DOHH2 (cell line): Measurements from ENCODE around the gene TAS2R1.

Experiments used
- H3F3A ChIP-seq: fragments of 200-600 bp; sonication (generic), shearing (Covaris generic); 2 replicates; pipeline ENCODE4 v1.6.0; 2016; ENCODE audit warnings: antibody characterized with exemption, mild to moderate bottlenecking; ENCODE audit not compliant: control insufficient read depth, insufficient read depth
- H3K27ac ChIP-seq: fragments of 200-600 bp; sonication (generic); 2 replicates; pipeline ENCODE4 v1.5.1; 2014; ENCODE audit warnings: low read depth, mild to moderate bottlenecking, low read length, moderate library complexity
- H3K27me3 ChIP-seq: fragments of 200-600 bp; sonication (generic); 2 replicates; pipeline ENCODE4 v1.6.1; 2014; ENCODE audit warnings: mild to moderate bottlenecking, low read length, mixed read lengths; ENCODE audit not compliant: control insufficient read depth
- H3K36me3 ChIP-seq: fragments of 200-600 bp; sonication (generic); 2 replicates; pipeline ENCODE4 v1.6.1; 2014; ENCODE audit warnings: mild to moderate bottlenecking, low read length, moderate library complexity, mixed read lengths; ENCODE audit not compliant: control insufficient read depth
- H3K4me1 ChIP-seq: fragments of 200-600 bp; sonication (generic); 2 replicates; pipeline ENCODE4 v1.6.1; 2014; ENCODE audit warnings: mild to moderate bottlenecking, low read length, mixed read lengths; ENCODE audit not compliant: control insufficient read depth
- H3K4me2 ChIP-seq: fragments of 200-600 bp; sonication (generic); 2 replicates; pipeline ENCODE4 v1.6.0; 2014; ENCODE audit warnings: mild to moderate bottlenecking, low read length, moderate library complexity
- H3K4me3 ChIP-seq: fragments of 200-600 bp; sonication (generic); 2 replicates; pipeline ENCODE4 v1.5.1; 2014; ENCODE audit warnings: mild to moderate bottlenecking, low read length, mixed read lengths
- H3K79me2 ChIP-seq: fragments of 200-600 bp; sonication (generic); 2 replicates; pipeline ENCODE4 v1.6.1; 2014; ENCODE audit warnings: mild to moderate bottlenecking, low read length, mixed read lengths; ENCODE audit not compliant: control insufficient read depth
- H3K9me2 ChIP-seq: fragments of 200-600 bp; sonication (generic); replicated peaks from 2 replicates; pipeline ENCODE4 v1.6.1; 2014; ENCODE audit warnings: mild to moderate bottlenecking, low read length, mixed read lengths; ENCODE audit not compliant: control insufficient read depth
- H3K9me3 ChIP-seq: fragments of 200-600 bp; sonication (generic); 2 replicates; pipeline ENCODE4 v1.6.1; 2014; ENCODE audit warnings: antibody characterized with exemption, low read length, mixed read lengths; ENCODE audit not compliant: control insufficient read depth, insufficient read depth
- H4K20me1 ChIP-seq: fragments of 200-600 bp; sonication (generic); 2 replicates; pipeline ENCODE4 v1.6.0; 2014; ENCODE audit warnings: low read depth, mild to moderate bottlenecking, antibody characterized with exemption, low read length, moderate library complexity; ENCODE audit not compliant: control insufficient read depth, insufficient read depth
- CTCF ChIP-seq: fragments of 200-600 bp; sonication (generic); IDR thresholded peaks from one replicate; pipeline ENCODE4 v1.5.1; 2014; ENCODE audit warnings: antibody characterized with exemption, mild to moderate bottlenecking, low read depth, low read length; ENCODE audit not compliant: poor library complexity, severe bottlenecking
- EZH2phosphoT487 ChIP-seq: fragments of 200-600 bp; sonication (generic); IDR thresholded peaks from 2 replicates; pipeline ENCODE4 v1.6.1; 2017; ENCODE audit warnings: borderline replicate concordance, mild to moderate bottlenecking, antibody characterized with exemption, low read length, moderate library complexity, mixed read lengths

Gene TAS2R1

GRCh38 chr5:9653811-9654210 lies 23.7 kb upstream of the TAS2R1 start:
- H3K4me1 ChIP-seq: no peaks in the 10 kb centered on the region
- H3K4me3 ChIP-seq: no peak overlapping the region
- no peaks in the 10 kb centered on the region for H3K9me3 ChIP-seq
- no peaks in the 10 kb centered on the region for H3K9me2 ChIP-seq
- H3K36me3 ChIP-seq: no peaks in the 10 kb centered on the region
- TF ChIP-seq EZH2phosphoT487 (no peak), CTCF (no peak)
- no peaks in the 10 kb centered on the region for H3K27me3 ChIP-seq
- no peaks in the 10 kb centered on the region for H3F3A ChIP-seq
- no peaks in the 10 kb centered on the region for H3K79me2 ChIP-seq
- H3K4me2 ChIP-seq: no peak overlapping the region
- H4K20me1 ChIP-seq: no peaks in the 10 kb centered on the region
- no peak overlapping the region for H3K27ac ChIP-seq

GRCh38 chr5:9653061-9653460 lies 22.9 kb upstream of the TAS2R1 start:
- Histone ChIP-seq H3K4me1 (no peaks in the 10 kb centered on the region), H3K79me2 (no peaks in the 10 kb centered on the region), H3K4me2 (no peak overlapping the region), H3F3A (no peaks in the 10 kb centered on the region), H3K36me3 (no peaks in the 10 kb centered on the region), H4K20me1 (no peaks in the 10 kb centered on the region), H3K9me3 (no peaks in the 10 kb centered on the region), H3K9me2 (no peaks in the 10 kb centered on the region), H3K27ac (no peak overlapping the region), H3K27me3 (no peaks in the 10 kb centered on the region), H3K4me3 (no peak overlapping the region)
- TF ChIP-seq EZH2phosphoT487: no peak
- no peak for TF ChIP-seq CTCF

GRCh38 chr5:9652295-9652694 lies 22.1 kb upstream of the TAS2R1 start:
- no peaks in the 10 kb centered on the region for H3K9me3 ChIP-seq
- no peak for TF ChIP-seq CTCF
- TF ChIP-seq EZH2phosphoT487: no peak
- H3K36me3 ChIP-seq: no peaks in the 10 kb centered on the region
- no peaks in the 10 kb centered on the region for H4K20me1 ChIP-seq
- H3K27me3 ChIP-seq: no peaks in the 10 kb centered on the region
- H3K4me2 ChIP-seq: no peak overlapping the region
- no peaks in the 10 kb centered on the region for H3K79me2 ChIP-seq
- no peaks in the 10 kb centered on the region for H3K4me1 ChIP-seq
- no peaks in the 10 kb centered on the region for H3K9me2 ChIP-seq
- no peak overlapping the region for H3K27ac ChIP-seq
- H3K4me3 ChIP-seq: no peak overlapping the region
- no peaks in the 10 kb centered on the region for H3F3A ChIP-seq

- no peaks in the 10 kb centered on the region for H4K20me1 ChIP-seq
- no peaks in the 10 kb centered on the region for H3K36me3 ChIP-seq
- no peak overlapping the region for H3K4me3 ChIP-seq
- H3K27ac ChIP-seq: no peak overlapping the region
- no peaks in the 10 kb centered on the region for H3F3A ChIP-seq
- no peaks in the 10 kb centered on the region for H3K9me3 ChIP-seq
- H3K4me2 ChIP-seq: no peak overlapping the region
- no peaks in the 10 kb centered on the region for H3K27me3 ChIP-seq
- no peaks in the 10 kb centered on the region for H3K4me1 ChIP-seq
- H3K9me2 ChIP-seq: no peaks in the 10 kb centered on the region
- TF ChIP-seq CTCF (no peak), EZH2phosphoT487 (no peak)
- no peaks in the 10 kb centered on the region for H3K79me2 ChIP-seq
Observed at GRCh38 chr5:9646843-9647242, 16.7 kb upstream of the TAS2R1 start.
